Colonic mucosa (tissue), 4 donors: Measurements from ENCODE around the gene AGO4. TPM values are rescaled to one million over a fixed set of nuclear protein-coding genes. Genes with fewer than 3 reads are reported as not detected.
A peak's percentile ranks its signal among the peaks of the same experiment; 100 is the strongest.
"Not testable (repeated sequence)": the region's sequence is repeated elsewhere in the genome, so short reads cannot be mapped to it uniquely, and the experiment has no call there.

ENCODE experiments used
- DNase-seq: peaks from one replicate; pipeline ENCODE4 v3.0.0-alpha.2; 2020
- H3K27ac ChIP-seq: fragments of 200-600 bp; one replicate; pipeline ENCODE4 v1.8.0; 2021
- H3K27me3 ChIP-seq: fragments of 200-600 bp; one replicate; pipeline ENCODE4 v1.8.0; 2021
- H3K36me3 ChIP-seq: fragments of 200-600 bp; one replicate; pipeline ENCODE4 v1.8.0; 2021
- H3K4me1 ChIP-seq: fragments of 200-600 bp; one replicate; pipeline ENCODE4 v1.8.0; 2021; ENCODE audit warnings: mild to moderate bottlenecking
- H3K4me3 ChIP-seq: fragments of 200-600 bp; one replicate; pipeline ENCODE4 v1.8.0; 2021
- H3K9ac ChIP-seq, 2 donors: one replicate each; pipeline ENCODE4 v1.7.0; 2013; ENCODE audit warnings: control low read depth in 2 of 2, low read depth in 2 of 2, low read length in 2 of 2
- H3K9me3 ChIP-seq: fragments of 200-600 bp; one replicate; pipeline ENCODE4 v1.8.0; 2021
- CTCF ChIP-seq: fragments of 200-600 bp; IDR thresholded peaks from one replicate; pipeline ENCODE4 v1.8.0; 2022; ENCODE audit warnings: antibody characterized with exemption, mild to moderate bottlenecking
- intact Hi-C: fragments of 100-400 bp; cut with DNase I; formaldehyde crosslinking; loops from one replicate; pipeline ENCODE4 v1.14.1; 2022
- total RNA-seq, 2 donors: library from RNA; stranded (reverse); fragmentation: NEBNext Ultra II Directional in 1 of 2; extraction: Animal tissue kit (Norgen Biotek cat#: 25700) in 1 of 2; gene quantifications; one replicate each; pipeline ENCODE4 v1.2.1, GENCODE V29; 2021
- donor health status: healthy.
- donor health status: DM: no; HTN: no; CAD: no.
- donor health status: DM: no; HTN: no; CAD: no.

Gene AGO4
- total RNA-seq, 2 donors from 2014 or later, result 7.4 to 17.5 TPM

DNA sequence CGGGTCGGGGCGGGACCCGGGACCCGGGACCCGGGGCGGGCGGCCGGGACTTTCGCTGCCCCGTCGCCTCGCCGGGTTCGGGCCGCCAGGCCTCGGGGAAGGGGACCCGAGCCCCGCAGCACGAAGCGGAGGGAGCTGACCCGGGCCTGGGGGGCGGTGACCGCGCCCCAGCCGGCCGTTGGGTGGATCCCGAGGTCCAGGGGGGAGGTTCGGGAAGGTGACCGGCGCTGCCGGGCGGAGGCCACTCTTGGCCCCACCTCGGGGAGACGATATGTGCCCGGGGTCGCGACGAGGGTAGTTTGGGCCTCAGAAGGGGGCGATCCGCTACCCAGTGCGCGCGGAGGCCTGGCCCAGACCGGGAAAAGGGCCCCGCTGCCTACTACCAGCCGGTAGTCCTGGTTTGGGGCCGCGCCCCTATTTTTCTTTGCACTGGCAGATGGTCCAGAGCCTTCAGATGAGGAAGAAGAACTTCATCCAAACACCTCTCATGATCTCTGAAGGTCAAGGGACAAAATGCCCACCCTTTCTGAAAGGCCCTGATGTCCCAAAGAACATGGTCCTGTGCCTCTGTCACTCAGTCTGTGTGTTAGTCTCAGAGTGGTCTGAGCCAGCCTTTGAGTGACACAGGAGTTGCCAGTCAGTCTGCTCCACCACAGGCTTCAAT is 766 bp downstream of the AGO4 start:
- intact Hi-C loops, result no loop called here
- peak overlapping the region; percentile 82 for H3K27ac ChIP-seq
- no peaks in the 10 kb centered on the region for H3K27me3 ChIP-seq

GRCh38 chr1:35809114-35810095 is 1.6 kb downstream of the AGO4 start:
- intact Hi-C loops, result no loop called here
- Histone ChIP-seq H3K4me1 (peaks cover 8% of the 10 kb centered on the region), H3K9me3 (no peaks in the 10 kb centered on the region), H3K27ac (peak overlapping the region; percentile 82), H3K36me3 (no peaks in the 10 kb centered on the region), H3K9ac (peak overlapping the region; percentile 72 to 88), H3K4me3 (peak overlapping the region; percentile 95), H3K27me3 (no peaks in the 10 kb centered on the region)
- no peak for DNase-seq
- no peak for TF ChIP-seq CTCF

More for the DNA sequence above, 766 bp downstream of the AGO4 start:
- Histone ChIP-seq H3K36me3 (no peaks in the 10 kb centered on the region), H3K9me3 (no peaks in the 10 kb centered on the region), H3K9ac (peak overlapping the region; percentile 72 to 88), H3K4me1 (peaks cover 8% of the 10 kb centered on the region), H3K4me3 (peak overlapping the region; percentile 95)
- peak; percentile 38 for DNase-seq
- TF ChIP-seq CTCF, result no peak

DNA sequence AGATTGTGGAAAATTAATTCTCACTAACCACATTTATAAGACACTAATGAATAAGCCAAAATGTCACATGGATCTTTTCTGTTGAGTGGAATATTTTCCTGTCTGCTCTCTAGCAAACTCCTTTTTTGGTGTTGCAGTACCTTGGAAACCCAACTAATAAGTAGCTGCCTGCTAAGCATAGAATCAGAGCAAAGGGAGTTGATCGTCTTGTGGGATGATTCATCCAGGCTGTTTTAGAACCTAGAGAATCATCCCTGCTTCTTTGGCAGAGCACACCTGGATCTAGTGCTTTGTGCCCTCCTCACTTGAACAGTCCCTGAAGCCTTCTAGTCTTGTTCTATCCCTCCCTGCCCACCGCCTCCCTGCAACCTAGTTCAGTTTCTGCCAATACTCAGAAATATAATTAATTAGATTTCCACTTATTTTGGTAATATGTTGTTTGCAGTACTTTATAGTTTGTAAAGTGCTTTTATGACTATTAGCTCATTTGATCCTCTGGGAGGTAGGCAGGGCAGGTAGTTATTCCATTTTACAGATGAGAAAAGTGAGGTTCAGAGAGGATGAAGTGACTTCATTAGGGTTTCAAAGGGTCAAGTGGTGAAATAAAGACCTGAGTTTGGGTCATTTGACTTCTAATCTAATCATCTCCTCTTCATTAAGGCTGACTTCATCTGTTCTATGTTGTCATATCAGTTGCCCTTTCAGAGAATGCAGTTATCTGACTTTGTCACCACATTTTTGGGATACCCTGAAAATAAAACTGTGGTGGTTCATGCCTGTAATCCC is 2.5 kb downstream of the AGO4 start:
- intact Hi-C loops, result no loop called here
- no peaks in the 10 kb centered on the region for H3K27me3 ChIP-seq
- no peak overlapping the region for H3K9ac ChIP-seq
- no peak overlapping the region for H3K4me3 ChIP-seq
- no peak for DNase-seq
- no peaks in the 10 kb centered on the region for H3K9me3 ChIP-seq
- no peaks in the 10 kb centered on the region for H3K36me3 ChIP-seq
- no peak for TF ChIP-seq CTCF
- H3K27ac ChIP-seq, result no peak overlapping the region
- peaks cover 8% of the 10 kb centered on the region for H3K4me1 ChIP-seq

- intact Hi-C loops, result not testable (repeated sequence)
Measured at GRCh38 chr1:35812754-35813153, 4.9 kb downstream of the AGO4 start.

DNA sequence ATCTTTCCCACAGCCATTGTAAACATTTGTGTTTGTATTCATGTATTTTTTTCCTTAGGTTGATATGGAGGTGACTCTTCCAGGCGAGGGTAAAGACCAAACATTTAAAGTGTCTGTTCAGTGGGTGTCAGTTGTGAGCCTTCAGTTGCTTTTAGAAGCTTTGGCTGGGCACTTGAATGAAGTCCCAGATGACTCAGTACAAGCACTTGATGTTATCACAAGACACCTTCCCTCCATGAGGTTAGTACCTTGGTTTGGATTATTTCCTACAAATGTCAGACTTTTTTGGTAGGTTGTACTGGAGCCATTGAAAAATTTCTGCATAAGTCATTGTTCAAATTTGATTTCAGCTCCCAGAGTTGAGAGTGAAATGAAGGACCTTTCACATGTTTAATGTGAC is 17.4 kb downstream of the AGO4 start:
- TF ChIP-seq CTCF, result no peak
- no peaks in the 10 kb centered on the region for H3K27me3 ChIP-seq
- no peak overlapping the region for H3K27ac ChIP-seq
- intact Hi-C loops, result no loop called here
- H3K4me3 ChIP-seq, result no peak overlapping the region
- no peaks in the 10 kb centered on the region for H3K4me1 ChIP-seq
- no peak for DNase-seq
- peaks cover 9% of the 10 kb centered on the region for H3K36me3 ChIP-seq
- no peak overlapping the region for H3K9ac ChIP-seq
- H3K9me3 ChIP-seq, result no peaks in the 10 kb centered on the region

More at GRCh38 chr1:35812754-35813153, 4.9 kb downstream of the AGO4 start:
- H3K4me3 ChIP-seq, H3K27me3 ChIP-seq, H3K9me3 ChIP-seq, H3K4me1 ChIP-seq, H3K9ac ChIP-seq, H3K36me3 ChIP-seq, DNase-seq, H3K27ac ChIP-seq: not testable (repeated sequence)
